ENCODE results near the gene GMCL1. TPM values are rescaled to one million over a fixed set of nuclear protein-coding genes. Genes with fewer than 3 reads are reported as not detected.

The GMCL1 gene
- total and polyA plus RNA-seq, 2 of the 13 experiments (the other 11 are each of a cell fraction or from before 2014, with no cell fraction given): 18.7 to 24.0 TPM

- TF ChIP-seq MBNL3 (CRISPR knock-in tag; conservative IDR thresholded peaks at IDR 0.05) (no peak), RFXANK (CRISPR knock-in tag; IDR thresholded peaks at IDR 0.05) (peak; percentile 99)
Observed at GRCh38 chr2:69914164-69914949, 84.9 kb downstream of the GMCL1 start (continued).

DNA sequence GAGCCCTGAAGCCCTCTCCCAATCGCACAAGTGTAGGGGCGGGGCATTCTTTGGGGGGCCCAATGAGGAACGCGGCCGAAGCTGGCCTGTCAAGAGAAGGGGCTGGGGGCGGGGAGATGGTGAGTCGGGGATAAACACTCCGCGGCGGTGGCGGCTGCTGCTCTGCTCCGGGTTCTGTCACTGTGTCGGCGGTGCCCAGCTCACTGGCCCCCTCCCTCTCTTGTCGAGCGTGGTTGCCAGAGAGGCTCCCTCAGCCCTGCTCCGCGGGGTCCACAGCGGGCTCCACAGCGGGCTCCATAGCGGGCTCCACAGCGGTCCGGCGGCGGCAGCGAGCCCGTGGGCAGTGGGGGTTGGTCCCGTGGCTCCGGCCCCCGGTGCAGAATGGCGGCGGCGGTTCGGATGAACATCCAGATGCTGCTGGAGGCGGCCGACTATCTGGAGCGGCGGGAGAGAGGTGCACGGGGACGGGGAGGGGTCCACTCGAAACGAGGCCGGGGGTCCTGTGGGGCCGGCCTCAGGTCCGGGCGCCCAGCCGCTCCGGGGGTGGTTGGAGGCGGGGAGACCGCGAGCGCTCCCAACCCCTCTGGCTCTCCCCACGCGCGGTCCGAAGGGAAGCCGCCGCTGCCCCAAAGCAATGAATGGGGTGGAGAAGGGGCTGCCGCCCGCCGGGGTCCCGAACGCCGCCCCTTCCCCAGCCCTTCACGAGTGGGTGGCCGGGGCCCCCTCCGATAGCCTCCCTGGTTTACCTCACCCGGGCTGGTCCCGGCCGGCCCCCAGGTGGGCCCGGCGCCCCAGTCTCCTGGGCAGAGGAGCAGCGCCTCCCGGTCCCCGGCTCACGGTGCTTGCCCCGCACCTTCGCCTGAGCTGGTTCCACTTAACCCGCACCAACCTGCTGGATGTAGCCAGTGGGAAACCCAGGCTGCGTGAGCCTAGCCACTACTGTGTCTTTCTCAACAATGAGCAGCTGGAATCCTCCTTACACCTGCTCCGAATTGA, 85.8 kb downstream of the GMCL1 start, which contains the start of gene MXD1:
TSS of gene MXD1 (plus strand) at position 160 of the 996 bp plus-strand sequence. CDS start at position 382, 222 bp downstream.
- no peaks in the 10 kb centered on the region for H3K27me3 ChIP-seq (ENCODE audit: control insufficient read depth in 1 of 2, insufficient read depth in 2 of 2, low read length in 2 of 2)
- H3K9me3 ChIP-seq (ENCODE audit: low read length): no peaks in the 10 kb centered on the region
- peak within 1 kb of the TSS; percentile 89 for H3K27ac ChIP-seq (ENCODE audit: extremely low read length, insufficient read depth, low read length)
- POLR2A ChIA-PET: interaction anchor here (0.5 to 6.5 kb wide), 72 partner anchors 9 to 642 kb away, joined by 3 to 282 read pairs (median 5); partner anchors contain the start of genes AAK1, ANXA4, C2orf42 and FAM136A
- no peaks in the 10 kb centered on the region for H4K20me1 ChIP-seq (ENCODE audit: insufficient read depth, low read length)
- in situ Hi-C loops (cut with HindIII; ENCODE audit: extremely low pct_ligation_motif_present, low pct_unique_long_range_greater_than_20kb): loop anchor here (5.0 kb wide), 2 partner anchors 152 to 227 kb away; no protein-coding TSS in a partner anchor
- ATAC-seq (peak; percentile 17), DNase-seq (ENCODE audit: low spot score) (no peak), FAIRE-seq (no peak)
- peak within 1 kb of the TSS; percentile 86 for H3K4me2 ChIP-seq (ENCODE audit: low read depth, low read length)
- H3K79me2 ChIP-seq (ENCODE audit: insufficient read depth, low read length): peaks cover 18% of the 10 kb centered on the region
- no TSS peak for BruUV-seq (replicated peaks)
- H3K4me3 ChIP-seq (replicated peaks in 1 of 3; ENCODE audit: insufficient read depth in 1 of 3, low read depth in 2 of 3, low read length in 3 of 3): peak within 1 kb of the TSS; percentile 86 to 93 (median 93)
- H3K9ac ChIP-seq (ENCODE audit: insufficient read depth, low read depth, low read length): peak within 1 kb of the TSS; percentile 91
- peaks cover 37% of the 10 kb centered on the region for H3K4me1 ChIP-seq (ENCODE audit: insufficient read depth, low read length)
- no peak within 1 kb of the TSS for H2AFZ ChIP-seq (ENCODE audit: low read length)
- intact Hi-C loops (cut with micrococcal nuclease; ENCODE audit: unreplicated experiment): loop anchor here (1.0 to 5.0 kb wide), 8 partner anchors 31 to 387 kb away; partner anchors contain the start of genes C2orf42, FAM136A, PCBP1 and TIA1
- CTCF ChIA-PET (ENCODE audit: low intra/inter-chr PET ratio, low total read pairs): interaction anchor here (0.9 kb wide), 1 partner anchor 156 kb away, joined by 5 read pairs; no protein-coding TSS in a partner anchor
- H3K36me3 ChIP-seq (replicated peaks in 1 of 2; ENCODE audit: control insufficient read depth in 1 of 2, insufficient read depth in 2 of 2, low read length in 2 of 2): peaks cover 0 to 31% of the 10 kb centered on the region in 2 experiments; a peak in 3 of 5 replicates
- 1% methylated on average over 26 of the region's 81 CpGs for WGBS (ENCODE audit: low lambda C conversion rate)
- TF ChIP-seq ZNF362 (CRISPR knock-in tag; IDR thresholded peaks at IDR 0.05; ENCODE audit: borderline replicate concordance) (no peak), CENPT (CRISPR knock-in tag; IDR thresholded peaks at IDR 0.05; ENCODE audit: low read depth) (no peak), LBX2 (CRISPR knock-in tag; IDR thresholded peaks at IDR 0.05; ENCODE audit: borderline replicate concordance) (no peak), ZNF280B (CRISPR knock-in tag; IDR thresholded peaks at IDR 0.05; ENCODE audit: borderline replicate concordance) (0 out of 2 replicates have a peak, but pooled peaks have one; percentile 19), AKNA (CRISPR knock-in tag; IDR thresholded peaks at IDR 0.05; ENCODE audit: borderline replicate concordance) (no peak), SMYD3 (CRISPR knock-in tag; IDR thresholded peaks at IDR 0.05) (no peak; the same call in 1 of the 2 replicates)
- TF ChIP-seq, protein P1, sequence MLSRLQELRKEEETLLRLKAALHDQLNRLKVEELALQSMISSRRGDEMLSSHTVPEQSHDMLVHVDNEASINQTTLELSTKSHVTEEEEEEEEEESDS (CRISPR knock-in tag; IDR thresholded peaks at IDR 0.05; ENCODE audit: borderline replicate concordance): peak; percentile 86; the same call in 1 of the 2 replicates
